ENCODE results near the gene ACOX3. TPM values are rescaled to one million over a fixed set of nuclear protein-coding genes. Genes with fewer than 3 reads are reported as not detected.
A peak's percentile ranks its signal among the peaks of the same experiment; 100 is the strongest.

Gene ACOX3
- total RNA-seq, 2 experiments from 2014 or later: 16.8 to 17.7 TPM

GRCh38 chr4:8473198-8473919, 32.8 kb upstream of the ACOX3 start:
- no peak overlapping the region for H3K4me3 Mint-ChIP-seq
- no peak for DNase-seq
- ChIA-PET POLR2A (no interaction called here), CTCF (no interaction called here)
- no peaks in the 10 kb centered on the region for H3K9me3 Mint-ChIP-seq
- peaks cover 9% of the 10 kb centered on the region for H3K36me3 Mint-ChIP-seq (ENCODE audit: low read depth)
- H3K4me1 Mint-ChIP-seq: no peaks in the 10 kb centered on the region
- no peak overlapping the region for H3K27ac Mint-ChIP-seq
- H3K27me3 Mint-ChIP-seq: no peaks in the 10 kb centered on the region

GRCh38 chr4:8472689-8473197, 32.2 kb upstream of the ACOX3 start:
- H3K27ac Mint-ChIP-seq: no peak overlapping the region
- no peak overlapping the region for H3K4me3 Mint-ChIP-seq
- POLR2A ChIA-PET: no interaction called here
- H3K36me3 Mint-ChIP-seq (ENCODE audit: low read depth): peaks cover 13% of the 10 kb centered on the region
- CTCF ChIA-PET: no interaction called here
- no peaks in the 10 kb centered on the region for H3K4me1 Mint-ChIP-seq
- DNase-seq: no peak
- H3K27me3 Mint-ChIP-seq: no peaks in the 10 kb centered on the region
- no peaks in the 10 kb centered on the region for H3K9me3 Mint-ChIP-seq

GRCh38 chr4:8472158-8472688, 31.7 kb upstream of the ACOX3 start:
- Mint-ChIP-seq H3K36me3 (ENCODE audit: low read depth) (peaks cover 14% of the 10 kb centered on the region), H3K27me3 (no peaks in the 10 kb centered on the region), H3K27ac (no peak overlapping the region), H3K4me1 (no peaks in the 10 kb centered on the region), H3K4me3 (no peak overlapping the region), H3K9me3 (no peaks in the 10 kb centered on the region)
- no peak for DNase-seq
- ChIA-PET CTCF (interaction anchor here (0.7 kb wide), 1 partner anchor 1487 kb away, joined by 3 read pairs; no protein-coding TSS in a partner anchor), POLR2A (no interaction called here)

- ChIA-PET POLR2A (no interaction called here), CTCF (no interaction called here)
- no peaks in the 10 kb centered on the region for H3K9me3 Mint-ChIP-seq
- H3K4me1 Mint-ChIP-seq: no peaks in the 10 kb centered on the region
- H3K27me3 Mint-ChIP-seq: no peaks in the 10 kb centered on the region
- no peak for DNase-seq
- peaks cover 14% of the 10 kb centered on the region for H3K36me3 Mint-ChIP-seq (ENCODE audit: low read depth)
- H3K27ac Mint-ChIP-seq: no peak overlapping the region
- no peak overlapping the region for H3K4me3 Mint-ChIP-seq
These were observed 30.8 kb upstream of the ACOX3 start for GRCh38 chr4:8471211-8471875.

- Mint-ChIP-seq H3K4me3 (no peak overlapping the region), H3K9me3 (no peaks in the 10 kb centered on the region), H3K27ac (no peak overlapping the region), H3K4me1 (no peaks in the 10 kb centered on the region), H3K36me3 (ENCODE audit: low read depth) (peaks cover 14% of the 10 kb centered on the region), H3K27me3 (no peaks in the 10 kb centered on the region)
- DNase-seq: no peak
- ChIA-PET POLR2A (interaction anchor here (1.4 kb wide), 1 partner anchor 14 kb away, joined by 3 read pairs; no protein-coding TSS in a partner anchor), CTCF (no interaction called here)
These were observed 30.0 kb upstream of the ACOX3 start for GRCh38 chr4:8470451-8471024.

- POLR2A ChIA-PET: interaction anchor here (1.4 kb wide), 1 partner anchor 13 kb away, joined by 3 read pairs; no protein-coding TSS in a partner anchor
These were observed 29.0 kb upstream of the ACOX3 start for GRCh38 chr4:8469550-8469949.

GRCh38 chr4:8468746-8469535, 28.4 kb upstream of the ACOX3 start:
- DNase-seq: peak; percentile 64
- ChIA-PET CTCF (interaction anchor here (0.6 to 2.4 kb wide), 11 partner anchors 8 to 449 kb away, joined by 3 to 9 read pairs (median 3); partner anchors contain the start of genes ACOX3 and TRMT44), POLR2A (interaction anchor here (1.4 kb wide), 1 partner anchor 12 kb away, joined by 3 read pairs; no protein-coding TSS in a partner anchor)
- no peaks in the 10 kb centered on the region for H3K9me3 Mint-ChIP-seq
- peak overlapping the region; percentile 3 for H3K27ac Mint-ChIP-seq
- H3K27me3 Mint-ChIP-seq: no peaks in the 10 kb centered on the region
- H3K4me1 Mint-ChIP-seq: no peaks in the 10 kb centered on the region
- H3K36me3 Mint-ChIP-seq (ENCODE audit: low read depth): peaks cover 22% of the 10 kb centered on the region
- H3K4me3 Mint-ChIP-seq: no peak overlapping the region

More at GRCh38 chr4:8469550-8469949, 29.0 kb upstream of the ACOX3 start:
- Mint-ChIP-seq H3K9me3 (no peaks in the 10 kb centered on the region), H3K4me1 (no peaks in the 10 kb centered on the region), H3K27ac (no peak overlapping the region), H3K36me3 (ENCODE audit: low read depth) (peaks cover 22% of the 10 kb centered on the region), H3K27me3 (no peaks in the 10 kb centered on the region), H3K4me3 (no peak overlapping the region)
- CTCF ChIA-PET: interaction anchor here (1.2 to 2.4 kb wide), 3 partner anchors 11 to 51 kb away, joined by 3 to 9 read pairs (median 8); no protein-coding TSS in a partner anchor
- no peak for DNase-seq

GRCh38 chr4:8467016-8467415, 26.5 kb upstream of the ACOX3 start:
- H3K4me1 Mint-ChIP-seq: no peaks in the 10 kb centered on the region
- CTCF ChIA-PET: no interaction called here
- H3K9me3 Mint-ChIP-seq: no peaks in the 10 kb centered on the region
- peaks cover 22% of the 10 kb centered on the region for H3K36me3 Mint-ChIP-seq (ENCODE audit: low read depth)
- no peak for DNase-seq
- POLR2A ChIA-PET: no interaction called here
- no peak overlapping the region for H3K27ac Mint-ChIP-seq
- H3K4me3 Mint-ChIP-seq: no peak overlapping the region
- no peaks in the 10 kb centered on the region for H3K27me3 Mint-ChIP-seq

- CTCF ChIA-PET: no interaction called here
- no peak for DNase-seq
- Mint-ChIP-seq H3K4me3 (no peak overlapping the region), H3K27me3 (no peaks in the 10 kb centered on the region), H3K36me3 (ENCODE audit: low read depth) (peaks cover 22% of the 10 kb centered on the region), H3K27ac (no peak overlapping the region), H3K4me1 (no peaks in the 10 kb centered on the region), H3K9me3 (no peaks in the 10 kb centered on the region)
- POLR2A ChIA-PET: interaction anchor here (1.1 kb wide), 1 partner anchor 9 kb away, joined by 3 read pairs; no protein-coding TSS in a partner anchor
These were observed 25.4 kb upstream of the ACOX3 start for GRCh38 chr4:8465615-8466611.

GRCh38 chr4:8464381-8464780, 23.9 kb upstream of the ACOX3 start:
- Mint-ChIP-seq H3K4me1 (no peaks in the 10 kb centered on the region), H3K36me3 (ENCODE audit: low read depth) (peaks cover 25% of the 10 kb centered on the region), H3K9me3 (no peaks in the 10 kb centered on the region), H3K27ac (no peak overlapping the region), H3K27me3 (no peaks in the 10 kb centered on the region), H3K4me3 (no peak overlapping the region)
- ChIA-PET CTCF (no interaction called here), POLR2A (no interaction called here)
- DNase-seq: no peak

GRCh38 chr4:8463811-8464210, 23.3 kb upstream of the ACOX3 start:
- DNase-seq: no peak
- ChIA-PET POLR2A (no interaction called here), CTCF (no interaction called here)
- no peaks in the 10 kb centered on the region for H3K9me3 Mint-ChIP-seq
- H3K27ac Mint-ChIP-seq: no peak overlapping the region
- H3K4me1 Mint-ChIP-seq: no peaks in the 10 kb centered on the region
- H3K4me3 Mint-ChIP-seq: no peak overlapping the region
- H3K27me3 Mint-ChIP-seq: no peaks in the 10 kb centered on the region
- peaks cover 21% of the 10 kb centered on the region for H3K36me3 Mint-ChIP-seq (ENCODE audit: low read depth)

GRCh38 chr4:8461616-8462015, 21.1 kb upstream of the ACOX3 start:
- no peak overlapping the region for H3K4me3 Mint-ChIP-seq
- H3K27ac Mint-ChIP-seq: no peak overlapping the region
- ChIA-PET POLR2A (no interaction called here), CTCF (no interaction called here)
- H3K36me3 Mint-ChIP-seq (ENCODE audit: low read depth): peaks cover 21% of the 10 kb centered on the region
- H3K9me3 Mint-ChIP-seq: no peaks in the 10 kb centered on the region
- DNase-seq: no peak
- no peaks in the 10 kb centered on the region for H3K4me1 Mint-ChIP-seq
- no peaks in the 10 kb centered on the region for H3K27me3 Mint-ChIP-seq
